Fibroblast of the conjunctiva (primary cell): Measurements from ENCODE around the gene URB2.
"Not testable (repeated sequence)": the region's sequence is repeated elsewhere in the genome, so short reads cannot be mapped to it uniquely, and the experiment has no call there.

Experiments
- DNase-seq: peaks from one replicate; pipeline ENCODE4 v3.0.0-alpha.2; 2010; ENCODE audit warnings: low read depth

The URB2 gene

GRCh38 chr1:229625915-229626831, at the start of gene URB2, which contains the start of gene TAF5L:
URB2 (plus strand) TSS chr1:229626247; CDS start chr1:229627634, 1,387 bp downstream.
TAF5L (minus strand) TSS chr1:229626122; CDS start chr1:229614482, 11,640 bp downstream.
- DNase-seq, result peak; percentile 68

GRCh38 chr1:229578168-229579058, 47.6 kb upstream of the URB2 start:
- no peak for DNase-seq

GRCh38 chr1:229579059-229579673, 46.9 kb upstream of the URB2 start:
- DNase-seq, result no peak

GRCh38 chr1:229581485-229581884, 44.6 kb upstream of the URB2 start:
- no peak for DNase-seq

- DNase-seq, result no peak
These were observed 43.9 kb upstream of the URB2 start for GRCh38 chr1:229582011-229582694.

DNA sequence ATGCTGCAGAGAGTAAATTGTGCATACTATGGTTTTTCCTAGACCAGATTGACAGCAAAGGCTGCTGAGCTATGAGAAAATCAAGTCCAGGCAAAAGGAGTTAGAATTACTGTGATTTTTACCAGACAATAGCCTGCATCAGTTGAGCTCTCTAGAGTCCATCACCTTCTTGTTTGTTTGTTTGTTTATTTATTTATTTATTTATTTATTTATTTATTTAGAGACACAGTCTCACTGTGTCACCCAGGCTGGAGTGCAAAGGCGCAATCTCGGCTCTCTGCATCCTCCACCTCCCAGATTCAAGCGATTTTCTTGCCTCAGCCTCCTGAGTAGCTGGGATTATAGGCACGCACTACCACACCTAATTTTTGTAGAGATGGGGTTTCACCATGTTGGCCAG, 43.3 kb upstream of the URB2 start:
- no peak for DNase-seq

GRCh38 chr1:229585338-229585737, 40.7 kb upstream of the URB2 start:
- DNase-seq, result no peak

GRCh38 chr1:229590119-229590518, 35.9 kb upstream of the URB2 start:
- no peak for DNase-seq

DNA sequence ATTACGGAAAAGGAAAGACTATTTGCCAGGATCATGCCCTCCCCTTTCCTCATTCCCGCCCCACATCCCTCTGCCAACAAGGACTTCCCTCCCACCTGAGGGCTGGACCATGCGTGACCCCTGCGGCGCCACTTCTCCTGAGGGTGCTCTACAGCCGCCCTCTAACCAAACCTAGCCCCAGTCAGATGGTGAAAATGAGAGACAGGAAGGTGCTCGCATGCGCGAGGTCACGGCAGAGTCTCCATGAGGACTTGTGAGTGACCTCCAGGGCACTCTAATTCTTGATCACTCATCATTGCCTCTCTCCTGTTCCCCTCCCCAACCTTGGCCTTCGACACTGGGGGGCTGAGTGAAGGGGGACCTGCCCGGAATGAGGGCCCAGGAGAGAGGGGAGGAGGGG, 32.2 kb upstream of the URB2 start:
- DNase-seq, result no peak

GRCh38 chr1:229594227-229595008, 31.6 kb upstream of the URB2 start:
- no peak for DNase-seq

DNA sequence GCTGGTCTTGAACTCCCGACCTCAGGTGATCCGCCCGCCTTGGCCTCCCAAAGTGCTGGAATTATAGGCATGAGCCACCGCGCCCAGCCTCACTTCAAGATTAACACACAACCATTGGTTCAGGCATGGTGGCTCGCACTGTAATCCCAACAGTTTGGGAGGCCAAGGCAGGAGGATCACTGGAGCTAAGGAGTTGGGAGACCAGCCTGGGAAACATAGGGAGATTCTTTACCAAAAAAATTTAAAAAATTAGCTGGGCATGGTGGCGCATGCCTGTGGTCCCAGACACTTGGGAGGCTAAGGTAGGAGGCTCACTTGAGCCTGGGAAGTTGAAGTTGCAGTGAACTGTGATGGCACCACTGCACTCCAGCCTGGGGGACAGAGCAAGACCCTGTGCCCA, 30.2 kb upstream of the URB2 start:
- DNase-seq, result not testable (repeated sequence)

- DNase-seq, result no peak
These were observed 28.9 kb upstream of the URB2 start for GRCh38 chr1:229596925-229597699.

GRCh38 chr1:229597877-229598276, 28.2 kb upstream of the URB2 start:
- DNase-seq, result no peak

DNA sequence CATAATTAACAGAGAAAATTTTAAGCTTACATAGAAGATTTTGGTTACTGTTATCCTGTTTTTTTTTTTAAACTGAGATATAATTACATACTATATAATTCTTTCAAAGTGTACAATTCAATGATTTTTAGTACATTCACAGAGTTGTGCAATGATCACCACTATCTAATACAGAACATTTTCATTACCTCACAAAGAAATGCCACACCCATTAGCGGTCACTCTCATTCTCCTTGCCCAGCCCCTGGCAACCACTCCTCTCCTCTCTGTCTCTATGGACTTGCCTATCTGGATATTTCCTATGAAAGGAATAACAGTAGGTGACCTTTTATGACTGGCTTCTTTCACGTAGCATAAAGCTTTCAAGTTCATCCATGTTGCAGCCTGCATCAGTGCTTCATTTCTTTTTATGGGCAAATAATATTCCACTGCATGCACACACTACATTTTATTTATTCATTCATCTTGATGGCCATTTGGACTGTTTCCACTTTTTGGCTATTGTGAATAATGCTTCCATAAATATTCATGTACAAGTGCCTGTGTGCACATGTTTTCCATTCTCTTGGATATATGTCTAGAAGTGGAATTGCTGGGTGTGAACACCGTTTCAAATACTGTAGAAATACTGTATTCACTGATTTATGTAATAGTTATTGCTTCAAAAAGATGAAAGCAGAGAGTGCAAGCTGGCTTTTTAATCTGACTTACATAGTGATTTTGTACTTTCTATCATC, 26.7 kb upstream of the URB2 start:
- no peak for DNase-seq

- DNase-seq, result no peak
These were observed 25.8 kb upstream of the URB2 start for GRCh38 chr1:229600229-229600628.

DNA sequence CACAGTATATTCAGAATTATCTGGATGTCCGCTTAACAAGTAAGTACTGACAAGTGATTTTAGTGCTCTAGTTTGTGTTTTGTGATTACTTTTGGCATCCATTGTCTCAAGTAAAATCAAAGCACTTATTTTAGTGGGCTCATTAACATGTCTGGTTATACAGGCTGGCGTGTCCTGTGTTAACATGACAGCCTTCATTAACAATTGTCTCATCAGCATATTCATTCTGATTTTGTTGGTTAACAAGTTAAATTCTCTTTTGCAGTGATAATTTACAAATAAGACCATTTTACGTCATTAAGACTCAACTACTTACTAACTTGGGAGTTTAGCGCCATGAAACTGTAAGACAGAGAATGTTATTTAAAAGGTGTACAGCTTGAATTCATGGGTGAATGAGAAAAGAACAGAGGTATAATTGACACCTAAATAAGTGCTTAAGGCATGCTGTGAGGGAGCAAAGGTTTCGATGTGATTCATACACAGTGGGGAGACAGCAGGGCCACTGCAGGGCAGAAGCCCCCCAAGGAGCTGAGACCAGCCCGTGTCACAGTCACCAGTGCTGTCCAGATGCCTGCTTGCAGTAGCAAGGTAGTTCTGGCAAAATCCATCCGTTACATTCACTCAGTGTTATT, 22.6 kb upstream of the URB2 start:
- DNase-seq, result no peak

- no peak for DNase-seq
These were observed 18.7 kb upstream of the URB2 start for GRCh38 chr1:229607370-229607769.

GRCh38 chr1:229608590-229608989, 17.5 kb upstream of the URB2 start:
- no peak for DNase-seq

DNA sequence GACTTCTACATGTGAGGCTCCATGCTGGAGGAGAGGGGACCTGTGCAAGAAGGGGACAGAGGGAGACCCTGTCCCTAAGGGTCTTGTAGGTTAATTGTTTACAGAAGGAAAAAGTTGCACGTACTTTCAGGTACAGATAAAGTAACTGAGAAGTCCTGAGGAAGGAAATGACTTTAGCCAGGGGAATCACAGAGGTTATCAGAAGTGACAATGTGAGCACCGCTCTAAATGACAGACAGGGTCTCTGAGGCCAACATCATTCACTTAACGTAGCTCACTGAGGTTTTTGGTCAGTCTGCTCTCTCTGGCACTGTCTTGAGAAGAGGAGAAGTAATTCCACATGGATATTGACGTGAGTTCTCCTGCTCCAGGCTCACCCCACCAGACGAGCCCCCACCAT, 12.1 kb upstream of the URB2 start:
- no peak for DNase-seq
